Kidney (tissue), 14 donors: Measurements from ENCODE around the gene SLC1A1. TPM values are rescaled to one million over a fixed set of nuclear protein-coding genes. Genes with fewer than 3 reads are reported as not detected.
A peak's percentile ranks its signal among the peaks of the same experiment; 100 is the strongest.

ENCODE experiments used
- DNase-seq, 5 donors: peaks; one replicate each; pipeline ENCODE4 v3.0.0-alpha.2; 2013 to 2020
- FAIRE-seq: peaks from 2 replicates; lab custom pipeline; 2012; peaks lifted over from hg19 to GRCh38; lab: Jason Lieb, UNC
- H3K27ac ChIP-seq, 2 donors: one replicate each; pipeline ENCODE4 v1.7.0; 2013; ENCODE audit warnings: low read depth in 2 of 2, low read length in 2 of 2, inconsistent platforms in 1 of 2
- H3K27me3 ChIP-seq: one replicate; pipeline ENCODE4 v1.7.1; 2013; ENCODE audit warnings: low read length, inconsistent platforms; ENCODE audit not compliant: control insufficient read depth, insufficient read depth
- H3K36me3 ChIP-seq, 3 donors: one replicate each; pipeline versions ENCODE4 v1.7.0 to v1.7.1; 2013; ENCODE audit warnings: low read length in 3 of 3, control low read depth in 1 of 3, inconsistent platforms in 1 of 3; ENCODE audit not compliant: insufficient read depth in 3 of 3, control insufficient read depth in 2 of 3
- H3K4me1 ChIP-seq, 3 donors: one replicate each; pipeline versions ENCODE4 v1.7.0 to v1.7.1; 2013; ENCODE audit warnings: low read length in 3 of 3, inconsistent platforms in 1 of 3, low read depth in 1 of 3; ENCODE audit not compliant: control insufficient read depth in 2 of 3, insufficient read depth in 2 of 3
- H3K4me3 ChIP-seq, 3 donors: one replicate each; pipeline versions ENCODE4 v1.7.0 to v1.8.1; 2013; ENCODE audit warnings: low read length in 3 of 3, control low read depth in 1 of 3, inconsistent platforms in 1 of 3
- H3K9ac ChIP-seq, 3 donors: one replicate each; pipeline versions ENCODE4 v1.7.0 to v1.7.1; 2013; ENCODE audit warnings: low read length in 3 of 3, control low read depth in 1 of 3, inconsistent platforms in 1 of 3
- H3K9me3 ChIP-seq, 3 donors: one replicate each; pipeline versions ENCODE4 v1.7.0 to v1.7.1; 2013; ENCODE audit warnings: low read length in 3 of 3, control low read depth in 1 of 3, inconsistent platforms in 1 of 3; ENCODE audit not compliant: control insufficient read depth in 2 of 3, insufficient read depth in 1 of 3
- intact Hi-C: fragments of 100-400 bp; cut with DNase I; formaldehyde crosslinking; loops from one replicate; pipeline ENCODE4 v1.11.1; 2022
- polyA plus RNA-seq: library from polyadenylated mRNA; stranded (reverse); fragments of 350-450 nt; fragmentation: Illumina TruSeq; extraction: RNeasy Lipid Tissue Mini Kit (QIAGEN cat#74804); gene quantifications from one replicate; pipeline ENCODE4 v1.2.3, GENCODE V29; 2014; ENCODE audit warnings: low read depth, low replicate concordance; ENCODE audit not compliant: insufficient read depth
- total RNA-seq: library from RNA; stranded (reverse); fragmentation: NEBNext Ultra II Directional; extraction: Animal tissue kit (Norgen Biotek cat#: 25700); gene quantifications from one replicate; pipeline ENCODE4 v1.2.1, GENCODE V29; 2021
- TF ChIP-seq, protein P1 (sequence below): IDR thresholded peaks from 3 replicates; pipeline ENCODE4 v1.5.1; 2012; ENCODE audit warnings: mild to moderate bottlenecking, moderate library complexity, borderline replicate concordance; ENCODE audit not compliant: insufficient read depth; ENCODE audit errors: extremely low read depth
- donor health status: control.
- donor health status: control.
- donor health status: control.
- donor health status: control.
- donor health status: control.
- donor health status: DM: yes; HTN: yes; CAD: no.
- donor health status: Normal renal cell carcinoma (clear cell type).

Gene SLC1A1
- total and polyA plus RNA-seq, 2 donors from 2014 or later: 19.0 to 19.6 TPM

GRCh38 chr9:4581861-4582565 is 91.7 kb downstream of the SLC1A1 start:
- Histone ChIP-seq H3K36me3 (peaks cover 0 to 29% (median 5%) of the 10 kb centered on the region in 3 donors), H3K27me3 (no peaks in the 10 kb centered on the region), H3K9me3 (no peaks in the 10 kb centered on the region), H3K4me1 (peaks cover 0 to 16% (median 0%) of the 10 kb centered on the region in 3 donors), H3K4me3 (no peak overlapping the region), H3K9ac (no peak overlapping the region), H3K27ac (peak overlapping the region; percentile 45 to 59)
- no peak for DNase-seq
- TF ChIP-seq, protein P1, sequence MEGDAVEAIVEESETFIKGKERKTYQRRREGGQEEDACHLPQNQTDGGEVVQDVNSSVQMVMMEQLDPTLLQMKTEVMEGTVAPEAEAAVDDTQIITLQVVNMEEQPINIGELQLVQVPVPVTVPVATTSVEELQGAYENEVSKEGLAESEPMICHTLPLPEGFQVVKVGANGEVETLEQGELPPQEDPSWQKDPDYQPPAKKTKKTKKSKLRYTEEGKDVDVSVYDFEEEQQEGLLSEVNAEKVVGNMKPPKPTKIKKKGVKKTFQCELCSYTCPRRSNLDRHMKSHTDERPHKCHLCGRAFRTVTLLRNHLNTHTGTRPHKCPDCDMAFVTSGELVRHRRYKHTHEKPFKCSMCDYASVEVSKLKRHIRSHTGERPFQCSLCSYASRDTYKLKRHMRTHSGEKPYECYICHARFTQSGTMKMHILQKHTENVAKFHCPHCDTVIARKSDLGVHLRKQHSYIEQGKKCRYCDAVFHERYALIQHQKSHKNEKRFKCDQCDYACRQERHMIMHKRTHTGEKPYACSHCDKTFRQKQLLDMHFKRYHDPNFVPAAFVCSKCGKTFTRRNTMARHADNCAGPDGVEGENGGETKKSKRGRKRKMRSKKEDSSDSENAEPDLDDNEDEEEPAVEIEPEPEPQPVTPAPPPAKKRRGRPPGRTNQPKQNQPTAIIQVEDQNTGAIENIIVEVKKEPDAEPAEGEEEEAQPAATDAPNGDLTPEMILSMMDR: no peak
- FAIRE-seq: no peak
- intact Hi-C loops: no loop called here

DNA sequence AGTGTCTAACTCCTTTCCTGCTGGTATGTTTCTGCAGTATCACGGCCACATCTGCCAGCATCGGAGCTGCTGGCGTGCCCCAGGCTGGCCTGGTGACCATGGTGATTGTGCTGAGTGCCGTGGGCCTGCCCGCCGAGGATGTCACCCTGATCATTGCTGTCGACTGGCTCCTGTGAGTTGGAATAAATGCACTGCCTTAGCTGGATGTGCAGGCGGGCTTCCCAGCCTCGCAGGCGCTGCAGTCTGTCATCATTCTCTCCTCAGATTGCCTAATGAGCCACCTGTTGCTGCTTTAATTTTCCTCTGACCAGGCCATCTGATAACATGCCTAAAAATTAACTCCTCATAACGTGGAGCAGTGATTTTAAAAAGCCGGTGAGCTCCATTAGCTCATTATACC is 92.7 kb downstream of the SLC1A1 start:
- no peak for FAIRE-seq
- intact Hi-C loops: no loop called here
- H3K4me3 ChIP-seq: no peak overlapping the region
- DNase-seq: no peak
- H3K9me3 ChIP-seq: no peaks in the 10 kb centered on the region
- H3K27ac ChIP-seq: no peak overlapping the region
- no peaks in the 10 kb centered on the region for H3K27me3 ChIP-seq
- TF ChIP-seq, protein P1: no peak
- H3K9ac ChIP-seq: no peak overlapping the region
- H3K36me3 ChIP-seq: peaks cover 0 to 22% (median 4%) of the 10 kb centered on the region in 3 donors
- peaks cover 0 to 16% (median 0%) of the 10 kb centered on the region in 3 donors for H3K4me1 ChIP-seq

- no peak overlapping the region for H3K4me3 ChIP-seq
- no peak for DNase-seq
- no peaks in the 10 kb centered on the region for H3K9me3 ChIP-seq
- H3K27me3 ChIP-seq: no peaks in the 10 kb centered on the region
- FAIRE-seq: no peak
- H3K36me3 ChIP-seq: peaks cover 0 to 15% (median 4%) of the 10 kb centered on the region in 3 donors
- peaks cover 0 to 16% (median 0%) of the 10 kb centered on the region in 3 donors for H3K4me1 ChIP-seq
- no peak overlapping the region for H3K27ac ChIP-seq
- TF ChIP-seq, protein P1: no peak
- intact Hi-C loops: no loop called here
- H3K9ac ChIP-seq: no peak overlapping the region
Observed at GRCh38 chr9:4584636-4585035, 94.4 kb downstream of the SLC1A1 start.
